Loucy (cell line): ENCODE data around the gene VPS54.

Experiments used
- H2AFZ ChIP-seq: fragments of 200-600 bp; sonication (generic); 2 replicates; pipeline ENCODE4 v1.6.0; 2016; ENCODE audit warnings: antibody characterized with exemption, mild to moderate bottlenecking, low read length, moderate library complexity
- H3F3A ChIP-seq: fragments of 200-600 bp; 2 replicates; pipeline ENCODE4 v1.6.0; 2016; ENCODE audit warnings: antibody characterized with exemption, low read depth, mild to moderate bottlenecking
- H3K27me3 ChIP-seq: fragments of 200-600 bp; sonication (generic); 2 replicates; pipeline ENCODE4 v1.6.1; 2014; ENCODE audit warnings: low read length, mild to moderate bottlenecking; ENCODE audit not compliant: insufficient read depth, poor library complexity, severe bottlenecking
- H3K36me3 ChIP-seq: fragments of 200-600 bp; sonication (generic); 2 replicates; pipeline ENCODE4 v1.6.1; 2016; ENCODE audit warnings: low read length; ENCODE audit not compliant: insufficient read depth
- H3K4me1 ChIP-seq: fragments of 200-600 bp; sonication (generic); 2 replicates; pipeline ENCODE4 v1.5.1; 2014; ENCODE audit warnings: low read length, mild to moderate bottlenecking; ENCODE audit not compliant: insufficient read depth, poor library complexity, severe bottlenecking
- H3K4me2 ChIP-seq: fragments of 200-600 bp; sonication (generic); 2 replicates; pipeline ENCODE4 v1.6.0; 2014; ENCODE audit warnings: antibody characterized with exemption, low read length, low read depth, mild to moderate bottlenecking; ENCODE audit not compliant: poor library complexity, severe bottlenecking
- H3K4me3 ChIP-seq: fragments of 200-600 bp; sonication (generic); 2 replicates; pipeline ENCODE4 v1.5.1; 2014; ENCODE audit warnings: low read length, mild to moderate bottlenecking, mixed read lengths; ENCODE audit not compliant: poor library complexity, severe bottlenecking
- H3K79me2 ChIP-seq: fragments of 200-600 bp; sonication (generic); 2 replicates; pipeline ENCODE4 v1.6.1; 2014; ENCODE audit warnings: low read length; ENCODE audit not compliant: insufficient read depth
- H3K9ac ChIP-seq: fragments of 200-600 bp; sonication (generic); 2 replicates; pipeline ENCODE4 v1.6.0; 2014; ENCODE audit warnings: mild to moderate bottlenecking, low read depth, low read length, moderate library complexity; ENCODE audit not compliant: poor library complexity, severe bottlenecking
- H3K9me2 ChIP-seq: fragments of 200-600 bp; sonication (generic); replicated peaks from 2 replicates; pipeline ENCODE4 v1.6.1; 2016; ENCODE audit warnings: low read depth, low read length, mixed read lengths
- H3K9me3 ChIP-seq: fragments of 200-600 bp; sonication (generic); 2 replicates; pipeline ENCODE4 v1.6.1; 2014; ENCODE audit warnings: mild to moderate bottlenecking, antibody characterized with exemption, low read length, low read depth; ENCODE audit not compliant: insufficient read depth
- H4K20me1 ChIP-seq: fragments of 200-600 bp; sonication (generic); 2 replicates; pipeline ENCODE4 v1.6.0; 2014; ENCODE audit warnings: antibody characterized with exemption, low read length, mild to moderate bottlenecking; ENCODE audit not compliant: insufficient read depth, poor library complexity, severe bottlenecking
- EZH2phosphoT487 ChIP-seq: fragments of 200-600 bp; IDR thresholded peaks from 2 replicates; pipeline ENCODE4 v1.6.1; 2018; ENCODE audit warnings: antibody characterized with exemption, mild to moderate bottlenecking, moderate library complexity, borderline replicate concordance
- TF ChIP-seq, protein P1 (sequence below): fragments of 200-600 bp; sonication (generic); conservative IDR thresholded peaks from 2 replicates; pipeline ENCODE4 v1.5.1; 2014; ENCODE audit warnings: mild to moderate bottlenecking, antibody characterized with exemption, low read length

The VPS54 gene, protein sequence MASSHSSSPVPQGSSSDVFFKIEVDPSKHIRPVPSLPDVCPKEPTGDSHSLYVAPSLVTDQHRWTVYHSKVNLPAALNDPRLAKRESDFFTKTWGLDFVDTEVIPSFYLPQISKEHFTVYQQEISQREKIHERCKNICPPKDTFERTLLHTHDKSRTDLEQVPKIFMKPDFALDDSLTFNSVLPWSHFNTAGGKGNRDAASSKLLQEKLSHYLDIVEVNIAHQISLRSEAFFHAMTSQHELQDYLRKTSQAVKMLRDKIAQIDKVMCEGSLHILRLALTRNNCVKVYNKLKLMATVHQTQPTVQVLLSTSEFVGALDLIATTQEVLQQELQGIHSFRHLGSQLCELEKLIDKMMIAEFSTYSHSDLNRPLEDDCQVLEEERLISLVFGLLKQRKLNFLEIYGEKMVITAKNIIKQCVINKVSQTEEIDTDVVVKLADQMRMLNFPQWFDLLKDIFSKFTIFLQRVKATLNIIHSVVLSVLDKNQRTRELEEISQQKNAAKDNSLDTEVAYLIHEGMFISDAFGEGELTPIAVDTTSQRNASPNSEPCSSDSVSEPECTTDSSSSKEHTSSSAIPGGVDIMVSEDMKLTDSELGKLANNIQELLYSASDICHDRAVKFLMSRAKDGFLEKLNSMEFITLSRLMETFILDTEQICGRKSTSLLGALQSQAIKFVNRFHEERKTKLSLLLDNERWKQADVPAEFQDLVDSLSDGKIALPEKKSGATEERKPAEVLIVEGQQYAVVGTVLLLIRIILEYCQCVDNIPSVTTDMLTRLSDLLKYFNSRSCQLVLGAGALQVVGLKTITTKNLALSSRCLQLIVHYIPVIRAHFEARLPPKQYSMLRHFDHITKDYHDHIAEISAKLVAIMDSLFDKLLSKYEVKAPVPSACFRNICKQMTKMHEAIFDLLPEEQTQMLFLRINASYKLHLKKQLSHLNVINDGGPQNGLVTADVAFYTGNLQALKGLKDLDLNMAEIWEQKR

DNA sequence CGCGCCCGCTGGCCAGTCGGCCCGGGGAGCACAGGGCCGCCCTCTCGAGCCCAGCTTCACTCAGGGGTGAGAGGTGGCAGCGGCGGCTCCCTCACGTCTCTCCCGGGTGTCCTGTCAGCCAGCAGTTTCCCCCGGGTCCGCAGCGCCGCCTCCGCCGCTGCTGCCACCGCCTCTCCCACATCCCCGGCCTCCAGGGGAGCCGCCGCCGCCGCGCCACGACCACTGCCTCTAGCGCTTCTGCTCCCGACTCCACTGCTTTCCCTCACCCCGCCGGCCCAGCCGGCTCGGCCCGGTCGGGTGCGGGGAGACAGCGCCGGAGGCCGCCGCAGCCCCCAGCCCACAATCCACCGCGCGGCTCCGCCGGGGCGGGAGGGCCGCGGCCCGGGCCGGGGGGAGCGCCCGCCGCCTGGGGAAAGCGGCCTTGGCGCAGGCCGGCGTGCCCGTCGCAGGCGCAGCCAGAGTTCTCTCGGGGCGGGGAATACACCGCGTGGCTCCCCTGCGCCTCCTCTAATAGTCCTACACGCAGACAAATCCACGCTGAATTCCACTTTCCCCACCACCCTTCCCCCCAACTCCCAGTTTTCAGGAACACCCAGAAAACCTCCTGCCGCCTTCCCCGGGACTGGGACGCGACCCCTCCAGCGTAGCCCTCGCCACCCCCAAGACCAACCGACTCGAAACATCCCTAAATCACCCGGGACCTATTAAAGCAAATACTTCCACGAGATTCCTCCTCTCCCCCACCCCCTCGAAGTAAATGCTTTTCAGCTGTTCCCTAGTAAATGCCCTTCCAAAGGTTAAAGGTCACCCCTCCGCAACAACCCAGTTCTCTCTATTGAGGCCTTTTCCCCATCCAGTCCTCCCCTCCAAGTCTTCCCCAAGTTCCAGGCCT is at the start of gene VPS54:
VPS54 (minus strand) TSS at position 346 of the 892 bp plus-strand sequence. CDS start 35,429 bp downstream, outside the sequence.
- peaks cover 34% of the 10 kb centered on the region for H3K79me2 ChIP-seq
- peak within 1 kb of the TSS; percentile 94 for H2AFZ ChIP-seq
- H4K20me1 ChIP-seq = peaks cover 9% of the 10 kb centered on the region
- H3K27me3 ChIP-seq = no peaks in the 10 kb centered on the region
- no peaks in the 10 kb centered on the region for H3K36me3 ChIP-seq
- peak within 1 kb of the TSS; percentile 87 for H3K9ac ChIP-seq
- H3F3A ChIP-seq = no peaks in the 10 kb centered on the region
- no peaks in the 10 kb centered on the region for H3K9me2 ChIP-seq
- peaks cover 37% of the 10 kb centered on the region for H3K4me1 ChIP-seq
- H3K4me3 ChIP-seq = peak within 1 kb of the TSS; percentile 86
- H3K9me3 ChIP-seq = no peaks in the 10 kb centered on the region
- TF ChIP-seq, protein P1, sequence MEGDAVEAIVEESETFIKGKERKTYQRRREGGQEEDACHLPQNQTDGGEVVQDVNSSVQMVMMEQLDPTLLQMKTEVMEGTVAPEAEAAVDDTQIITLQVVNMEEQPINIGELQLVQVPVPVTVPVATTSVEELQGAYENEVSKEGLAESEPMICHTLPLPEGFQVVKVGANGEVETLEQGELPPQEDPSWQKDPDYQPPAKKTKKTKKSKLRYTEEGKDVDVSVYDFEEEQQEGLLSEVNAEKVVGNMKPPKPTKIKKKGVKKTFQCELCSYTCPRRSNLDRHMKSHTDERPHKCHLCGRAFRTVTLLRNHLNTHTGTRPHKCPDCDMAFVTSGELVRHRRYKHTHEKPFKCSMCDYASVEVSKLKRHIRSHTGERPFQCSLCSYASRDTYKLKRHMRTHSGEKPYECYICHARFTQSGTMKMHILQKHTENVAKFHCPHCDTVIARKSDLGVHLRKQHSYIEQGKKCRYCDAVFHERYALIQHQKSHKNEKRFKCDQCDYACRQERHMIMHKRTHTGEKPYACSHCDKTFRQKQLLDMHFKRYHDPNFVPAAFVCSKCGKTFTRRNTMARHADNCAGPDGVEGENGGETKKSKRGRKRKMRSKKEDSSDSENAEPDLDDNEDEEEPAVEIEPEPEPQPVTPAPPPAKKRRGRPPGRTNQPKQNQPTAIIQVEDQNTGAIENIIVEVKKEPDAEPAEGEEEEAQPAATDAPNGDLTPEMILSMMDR = no peak
- TF ChIP-seq EZH2phosphoT487 = no peak
- H3K4me2 ChIP-seq = peak within 1 kb of the TSS; percentile 79

DNA sequence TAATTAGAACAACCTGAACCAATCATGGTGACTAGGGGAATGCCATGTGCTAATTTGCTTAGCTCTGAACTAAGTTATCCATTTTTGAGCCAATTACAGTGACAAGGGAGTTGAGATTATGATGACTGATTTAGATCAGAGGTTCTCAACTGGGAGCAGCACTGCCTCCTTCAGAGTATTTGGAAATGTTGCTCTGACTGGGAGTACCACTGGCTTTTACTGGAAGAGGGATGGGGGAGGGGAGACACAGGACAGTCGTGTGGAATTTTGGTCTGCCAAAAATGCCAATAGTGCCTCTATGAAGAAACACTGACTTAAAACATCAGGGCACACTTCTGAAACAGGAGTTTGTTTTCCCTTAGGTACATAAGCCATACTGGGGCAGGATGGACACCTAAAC is 48.1 kb upstream of the VPS54 start:
- no peak overlapping the region for H3K4me2 ChIP-seq
- no peaks in the 10 kb centered on the region for H3K79me2 ChIP-seq
- no peaks in the 10 kb centered on the region for H3F3A ChIP-seq
- TF ChIP-seq EZH2phosphoT487 = no peak
- TF ChIP-seq, protein P1 = no peak
- H3K27me3 ChIP-seq = no peaks in the 10 kb centered on the region
- no peak overlapping the region for H3K9ac ChIP-seq
- no peaks in the 10 kb centered on the region for H4K20me1 ChIP-seq
- H3K4me3 ChIP-seq = no peak overlapping the region
- no peaks in the 10 kb centered on the region for H3K9me3 ChIP-seq
- no peaks in the 10 kb centered on the region for H3K9me2 ChIP-seq
- peaks cover 9% of the 10 kb centered on the region for H3K4me1 ChIP-seq
- no peaks in the 10 kb centered on the region for H3K36me3 ChIP-seq
- H2AFZ ChIP-seq = no peak overlapping the region

DNA sequence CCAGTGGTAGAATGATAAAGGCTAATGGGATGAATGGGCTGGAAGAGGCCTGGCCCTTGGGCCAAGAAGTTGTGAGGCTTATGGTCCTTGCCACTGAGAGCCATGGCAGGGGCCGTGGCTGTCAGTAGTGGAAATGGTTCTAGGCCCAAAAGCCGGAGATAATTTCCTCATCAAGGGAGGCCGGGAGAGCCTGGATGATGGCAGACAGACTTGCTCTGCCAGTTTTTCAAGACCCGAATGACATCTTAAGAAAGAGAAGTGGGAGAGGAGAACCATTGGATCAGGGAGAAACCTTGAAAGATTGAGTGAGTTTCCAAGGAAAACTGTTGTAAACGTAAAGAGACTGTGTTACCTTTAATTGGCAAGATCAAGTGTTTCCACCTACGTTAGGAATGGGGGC is 46.3 kb upstream of the VPS54 start:
- H3K79me2 ChIP-seq = no peaks in the 10 kb centered on the region
- no peaks in the 10 kb centered on the region for H3K9me3 ChIP-seq
- H3K4me2 ChIP-seq = no peak overlapping the region
- H3K4me1 ChIP-seq = peaks cover 9% of the 10 kb centered on the region
- H2AFZ ChIP-seq = no peak overlapping the region
- H3K9me2 ChIP-seq = no peaks in the 10 kb centered on the region
- H3F3A ChIP-seq = no peaks in the 10 kb centered on the region
- no peaks in the 10 kb centered on the region for H4K20me1 ChIP-seq
- H3K27me3 ChIP-seq = no peaks in the 10 kb centered on the region
- no peak overlapping the region for H3K4me3 ChIP-seq
- H3K36me3 ChIP-seq = no peaks in the 10 kb centered on the region
- no peak overlapping the region for H3K9ac ChIP-seq
- no peak for TF ChIP-seq EZH2phosphoT487
- TF ChIP-seq, protein P1 = no peak
